COLO829 (cell line): ENCODE results near the gene SEMA5B.

ENCODE experiments used
- DNase-seq: peaks from one replicate; pipeline ENCODE4 v3.0.0; 2012; ENCODE audit warnings: low spot score

Gene SEMA5B

DNA sequence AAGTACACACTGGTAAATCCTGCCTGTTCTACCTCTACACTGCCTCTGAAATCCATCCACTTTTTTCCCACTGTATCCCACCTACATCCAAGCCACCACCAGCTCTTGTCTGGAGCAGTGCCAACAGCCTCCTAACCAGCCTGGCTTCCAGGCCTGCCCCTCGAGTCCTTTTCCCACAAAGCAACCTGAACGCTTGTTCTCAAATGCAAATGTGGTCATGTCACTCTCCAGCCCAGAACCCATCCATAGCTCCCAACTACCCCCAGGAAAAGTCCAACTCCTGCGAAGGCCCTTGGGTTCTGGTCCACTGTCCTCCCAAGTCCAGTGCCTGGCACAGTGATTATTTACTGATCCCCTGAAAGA is 83.8 kb downstream of the SEMA5B start:
- no peak for DNase-seq

DNA sequence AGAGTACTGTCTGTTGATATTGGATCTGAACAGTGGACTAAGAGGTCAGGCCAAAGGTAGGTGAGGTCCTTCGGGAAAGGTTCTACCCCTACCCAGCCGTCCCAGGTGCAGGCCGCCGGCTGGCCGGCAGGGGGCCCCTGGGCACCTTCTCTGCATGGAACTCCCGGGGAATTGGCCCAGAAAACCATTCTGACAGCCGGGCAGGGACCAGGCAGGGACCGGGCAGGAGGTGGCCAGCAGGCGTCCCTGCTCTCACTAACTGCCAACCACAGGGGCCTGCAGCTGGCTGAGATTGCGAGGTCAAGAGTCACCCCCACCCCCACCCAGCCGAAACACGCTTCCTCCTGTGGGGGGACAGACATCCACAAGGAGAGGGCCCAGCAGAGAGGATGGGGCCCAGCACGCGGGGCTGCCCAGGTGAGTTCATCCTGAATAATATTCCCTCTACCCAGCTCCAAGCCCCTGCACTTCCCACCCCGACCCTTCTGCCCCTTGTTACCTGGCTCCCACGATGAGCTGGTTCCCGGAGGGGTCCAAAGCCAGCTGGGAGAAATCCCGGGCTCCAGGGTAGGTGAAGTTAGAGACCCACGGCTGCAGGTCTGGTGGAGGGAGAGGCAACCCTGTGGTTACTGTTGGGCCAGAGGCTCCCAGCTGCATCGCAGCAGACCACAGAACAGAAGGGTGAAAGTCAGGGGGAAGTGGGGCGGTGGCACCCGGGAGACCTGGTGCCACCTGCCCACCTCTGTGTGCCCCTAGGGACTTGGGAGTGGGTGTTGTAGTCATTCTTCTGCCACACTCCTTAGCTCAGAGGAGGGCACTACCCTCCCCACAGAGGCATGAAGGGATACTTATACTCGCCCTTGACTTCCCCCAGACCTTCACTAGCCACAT is 84.4 kb downstream of the SEMA5B start:
- DNase-seq = peak; percentile 86

DNA sequence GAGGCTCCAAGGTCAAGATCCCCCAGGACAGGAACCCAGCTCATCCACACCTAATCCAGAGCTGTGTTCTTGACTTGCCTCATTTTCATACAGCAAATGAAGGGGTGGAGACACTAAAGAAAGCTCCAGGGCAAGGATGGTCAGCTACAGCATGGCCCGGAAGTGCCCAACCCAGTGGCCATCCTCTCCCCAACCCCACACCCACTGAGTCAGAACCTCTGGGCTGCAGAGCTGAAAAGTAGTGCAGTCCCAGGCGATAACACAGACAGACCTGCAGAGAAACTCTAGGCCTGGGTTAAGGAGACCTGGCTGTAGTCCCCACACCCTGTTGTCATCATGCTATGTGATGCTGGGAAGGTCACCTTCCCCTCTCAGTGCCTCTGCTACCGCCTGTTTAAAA is 85.3 kb downstream of the SEMA5B start:
- DNase-seq = no peak

DNA sequence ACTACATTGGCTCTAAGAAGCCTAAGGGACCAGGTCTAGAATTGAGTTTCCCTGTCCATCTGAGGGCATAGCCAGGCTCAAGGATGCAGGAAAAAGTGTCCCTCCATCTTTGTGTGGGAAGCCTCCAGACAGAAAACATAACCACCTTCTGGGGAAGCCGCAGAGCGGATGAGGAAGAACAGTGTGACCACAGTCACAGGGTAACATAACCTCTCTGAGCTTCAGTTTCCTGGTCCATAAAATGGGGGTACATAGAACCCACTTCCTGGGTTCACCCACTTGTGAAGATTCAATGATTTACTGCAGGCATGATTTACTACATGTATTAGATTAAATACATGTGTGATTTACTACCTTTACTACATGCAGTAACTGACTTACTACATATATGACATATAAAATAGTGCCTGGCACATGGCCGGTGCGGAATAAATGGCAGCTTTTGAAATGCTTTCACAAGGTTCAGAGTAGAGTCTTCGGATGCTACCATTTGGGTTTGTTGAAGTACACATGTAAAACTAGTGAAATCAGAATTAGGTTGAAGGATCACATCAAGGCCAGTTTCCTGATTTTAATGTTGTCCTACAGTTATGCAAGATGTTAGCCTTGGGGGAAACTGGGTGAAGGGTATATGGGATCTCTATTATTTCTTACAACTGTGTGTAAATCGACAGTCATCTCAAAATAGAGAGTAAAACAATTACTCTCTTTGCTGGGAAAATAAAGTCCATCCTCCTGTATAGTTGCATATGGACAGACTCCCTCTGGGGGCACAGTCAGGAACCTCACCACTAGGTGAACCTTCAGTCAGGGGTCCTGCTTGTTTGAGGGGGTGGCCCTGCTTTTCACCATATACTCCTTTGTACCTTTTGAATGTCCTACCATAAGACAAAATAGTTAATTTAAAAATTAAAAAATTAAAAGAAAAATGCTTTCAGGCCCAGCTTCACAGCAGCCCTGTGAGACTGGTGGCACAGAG is 86.0 kb downstream of the SEMA5B start:
- peak; percentile 48 for DNase-seq

DNA sequence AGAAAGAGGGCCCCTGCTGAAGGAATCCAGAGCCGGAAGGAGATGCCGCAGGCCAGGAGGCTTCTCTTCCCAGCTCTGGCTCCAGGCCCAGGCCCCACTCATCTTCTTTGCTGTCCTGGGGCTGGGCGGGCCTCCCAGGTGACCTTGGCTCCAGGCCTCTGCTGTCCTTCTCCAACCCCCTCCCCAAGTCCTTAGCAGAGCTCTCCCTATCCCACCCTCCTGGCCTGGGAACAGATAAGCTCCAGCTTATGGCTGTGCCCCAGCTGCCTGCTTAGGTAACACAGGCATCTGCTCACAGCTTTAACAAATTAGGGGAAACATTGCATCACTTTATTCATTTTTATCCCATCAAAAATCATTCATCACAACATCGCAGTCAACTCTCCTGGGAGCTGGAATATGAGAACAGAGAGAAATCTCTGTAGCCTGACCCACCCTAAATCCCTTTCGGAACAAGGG is 86.9 kb downstream of the SEMA5B start:
- no peak for DNase-seq

DNA sequence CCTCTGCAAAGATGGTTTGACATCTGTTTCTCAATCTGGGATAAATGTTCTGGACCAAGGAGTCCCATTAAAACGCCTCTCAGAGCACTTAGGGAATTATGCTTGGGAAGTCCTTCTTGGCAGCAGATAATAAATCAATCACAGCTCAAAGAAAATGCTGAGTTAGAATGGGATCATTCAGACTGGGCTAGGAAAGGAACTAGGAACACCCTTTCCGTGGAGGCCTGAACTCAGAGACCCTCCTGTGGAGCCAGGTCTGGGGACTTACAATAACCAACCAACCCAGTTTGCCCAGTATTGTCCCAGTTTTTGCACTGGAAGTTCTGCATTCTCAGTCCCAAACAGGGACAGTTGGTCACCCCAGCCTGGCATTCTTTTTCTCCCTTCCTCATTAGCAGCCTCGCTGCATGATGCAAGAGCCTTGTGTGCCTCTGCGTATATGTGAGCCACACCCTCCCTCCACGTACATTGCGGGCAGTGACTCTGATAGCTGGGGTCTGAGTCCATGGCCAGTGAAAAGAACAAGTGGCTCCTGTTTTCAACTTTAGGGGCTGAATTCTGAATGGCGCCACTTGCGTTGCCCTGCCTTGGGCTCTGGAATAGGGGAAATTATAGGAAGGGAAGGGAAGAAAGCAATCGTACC is 88.7 kb downstream of the SEMA5B start:
- DNase-seq = no peak

DNA sequence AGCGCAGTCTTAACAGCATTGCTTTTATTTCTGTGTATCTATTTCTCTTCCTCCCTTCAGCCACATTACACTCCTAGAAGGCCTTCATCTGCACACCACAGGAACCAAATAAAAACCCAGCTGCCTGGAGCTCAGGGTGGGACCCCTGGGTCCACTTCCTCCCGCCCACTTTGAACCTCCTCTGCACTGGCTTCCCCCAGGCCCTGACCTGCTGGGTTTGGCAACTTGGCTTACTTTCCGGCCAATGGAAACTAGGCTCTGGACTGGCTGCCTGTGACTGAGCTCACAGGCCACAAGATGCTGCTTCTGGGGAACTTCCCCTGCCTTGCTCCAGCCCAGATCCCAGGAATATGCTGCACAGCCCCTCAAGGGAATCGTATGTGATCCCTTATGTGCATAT is 89.8 kb downstream of the SEMA5B start:
- DNase-seq = no peak

DNA sequence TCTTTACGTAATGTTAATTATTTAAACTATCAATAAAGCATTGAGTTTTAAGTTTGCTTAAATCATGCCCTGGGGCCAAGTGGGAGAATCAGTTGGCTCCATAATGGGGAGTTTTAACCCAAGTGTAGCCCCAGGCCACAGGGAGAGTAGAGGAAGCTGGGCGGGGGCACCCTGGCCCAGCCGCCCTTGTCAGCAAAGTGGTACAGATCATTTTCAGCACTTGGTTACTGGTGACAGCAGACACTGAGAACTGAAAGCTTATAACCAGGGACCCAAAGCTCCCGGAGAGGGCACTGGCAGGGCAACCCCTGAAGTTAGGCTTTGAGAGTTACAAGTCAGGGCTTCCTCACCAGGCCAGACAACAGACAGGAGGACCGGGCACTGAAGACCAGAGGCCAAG is 90.6 kb downstream of the SEMA5B start:
- DNase-seq = no peak

DNA sequence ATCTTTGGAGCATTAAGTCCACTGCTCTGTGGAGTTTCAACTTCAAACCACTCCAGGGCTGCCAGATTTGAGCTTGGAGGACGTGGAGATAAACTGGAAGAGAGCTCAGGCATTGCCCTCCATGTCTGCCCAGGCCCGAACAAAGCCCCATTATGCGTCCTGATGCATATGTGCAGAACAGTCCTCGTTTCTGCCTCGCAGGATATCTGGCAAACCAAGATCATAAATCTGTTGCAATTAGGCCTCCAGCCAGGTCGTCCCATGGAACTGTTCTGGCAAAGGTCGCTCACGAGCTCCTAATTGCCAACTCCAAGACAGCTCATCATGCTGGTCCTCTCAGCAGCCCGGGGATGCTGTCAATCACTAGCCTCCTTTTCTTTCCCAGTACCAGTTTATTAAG is 91.2 kb downstream of the SEMA5B start:
- DNase-seq = peak; percentile 90

DNA sequence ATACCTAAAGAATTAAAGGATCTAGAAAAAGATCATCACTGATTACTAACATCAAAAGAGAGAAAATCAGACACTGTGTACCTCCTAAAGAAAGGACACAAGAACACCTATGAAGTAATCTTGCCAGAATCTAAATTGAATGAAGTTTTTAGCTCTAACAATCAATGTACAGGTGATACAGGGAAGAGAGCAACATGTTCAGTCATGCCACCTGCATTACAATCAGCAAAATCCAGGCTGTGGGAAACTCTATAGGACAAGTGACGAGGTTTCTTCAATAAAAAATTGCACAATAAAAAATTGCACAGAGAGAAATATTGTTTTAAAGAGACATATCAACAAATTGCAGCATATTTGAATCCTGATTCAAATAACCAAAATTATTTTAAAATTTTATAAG is 93.3 kb downstream of the SEMA5B start:
- DNase-seq = no peak

DNA sequence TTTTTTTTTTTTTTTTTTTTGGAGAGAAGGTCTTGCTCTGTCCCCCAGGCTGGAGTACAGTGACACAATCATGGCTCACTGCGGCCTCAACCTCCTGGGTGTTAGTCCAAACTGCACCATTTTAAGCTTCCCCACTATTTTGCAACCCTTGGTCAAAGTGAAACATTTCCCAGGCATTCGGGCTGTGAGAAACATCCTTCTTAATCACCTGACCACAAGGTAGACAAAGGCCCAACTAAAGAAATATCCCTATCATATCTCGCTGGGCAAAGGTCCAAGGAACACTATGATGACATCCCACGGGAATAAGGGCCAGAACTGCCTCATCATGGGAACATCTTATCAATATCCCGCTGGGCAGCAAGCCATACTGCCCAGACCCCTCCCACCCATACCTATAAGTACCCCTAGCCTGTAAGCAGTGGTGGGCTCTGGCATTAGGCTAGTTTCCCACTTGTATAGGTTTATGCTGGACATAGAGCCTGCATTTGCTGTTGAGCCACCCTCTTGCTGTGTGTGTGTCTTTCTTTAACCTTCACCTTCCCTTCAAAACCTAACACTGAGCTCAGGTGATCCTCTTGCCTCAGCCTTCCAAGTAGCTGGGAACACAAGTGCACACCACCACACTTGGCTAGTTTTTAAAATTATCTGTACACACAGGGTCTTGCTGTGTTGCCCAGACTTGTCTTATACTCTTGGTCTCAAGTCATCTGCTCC is 95.2 kb downstream of the SEMA5B start:
- DNase-seq = no peak

DNA sequence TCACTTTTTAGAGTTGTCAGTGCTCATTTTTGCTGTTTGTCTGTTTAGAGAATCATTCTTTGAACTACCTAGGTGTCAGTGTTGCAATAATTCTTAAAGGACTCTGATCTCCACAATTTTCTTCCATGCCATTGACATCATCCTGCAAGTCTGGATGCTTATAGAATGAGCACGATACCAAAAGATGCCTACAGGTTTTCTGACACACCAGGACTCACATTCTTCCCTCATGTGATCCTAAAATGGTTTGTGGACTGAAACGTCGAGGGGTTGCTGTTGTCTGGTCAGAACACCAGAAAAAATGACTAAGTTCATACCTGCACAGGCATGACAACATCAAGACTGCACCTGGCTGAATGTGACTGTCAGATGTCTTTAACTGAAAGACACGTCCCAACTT is 95.9 kb downstream of the SEMA5B start:
- no peak for DNase-seq

DNA sequence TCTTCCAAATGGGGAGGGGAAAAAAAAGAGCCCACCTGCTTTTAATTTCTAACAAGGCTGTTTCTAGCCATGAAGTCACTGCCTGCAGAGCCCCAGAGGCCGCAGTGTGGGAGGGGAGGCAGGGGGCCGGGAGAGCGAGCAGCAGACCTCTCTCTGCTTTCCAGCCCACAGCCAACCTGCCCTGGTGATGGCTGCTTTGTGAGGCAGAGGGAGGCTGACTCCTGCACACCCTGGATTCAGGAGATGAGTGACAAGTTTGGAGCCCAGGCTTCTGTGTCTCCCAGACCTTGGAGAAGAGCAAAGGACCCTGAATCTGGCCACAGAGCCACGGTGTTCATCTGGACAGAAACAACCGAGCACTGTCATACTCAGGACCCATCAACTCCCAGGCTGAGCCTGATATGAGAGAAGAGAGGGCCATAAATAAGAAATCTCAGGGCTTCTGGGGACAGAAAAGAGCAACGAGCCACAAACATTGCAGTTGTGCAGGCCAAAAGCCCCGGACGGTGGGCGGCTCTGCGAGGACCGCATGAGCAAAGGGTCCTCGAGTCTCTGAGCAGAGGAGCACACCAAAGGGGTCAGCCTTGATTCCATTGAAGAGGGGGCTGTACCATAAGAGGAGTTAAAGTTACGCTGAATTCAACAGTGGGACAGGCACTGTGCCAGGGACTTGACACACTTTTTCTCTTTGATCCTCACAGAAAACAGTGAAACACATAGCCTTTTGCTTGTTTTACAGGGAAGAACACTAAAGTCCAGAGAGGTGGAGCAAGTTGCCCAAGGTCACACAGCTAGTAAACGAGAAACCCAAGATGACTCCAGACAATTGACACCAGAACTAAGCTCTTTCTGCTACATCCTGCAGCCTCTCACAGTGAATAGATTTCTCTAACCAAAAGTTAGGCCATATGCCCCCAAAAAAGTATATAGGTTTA is 97.2 kb downstream of the SEMA5B start:
- DNase-seq = no peak

DNA sequence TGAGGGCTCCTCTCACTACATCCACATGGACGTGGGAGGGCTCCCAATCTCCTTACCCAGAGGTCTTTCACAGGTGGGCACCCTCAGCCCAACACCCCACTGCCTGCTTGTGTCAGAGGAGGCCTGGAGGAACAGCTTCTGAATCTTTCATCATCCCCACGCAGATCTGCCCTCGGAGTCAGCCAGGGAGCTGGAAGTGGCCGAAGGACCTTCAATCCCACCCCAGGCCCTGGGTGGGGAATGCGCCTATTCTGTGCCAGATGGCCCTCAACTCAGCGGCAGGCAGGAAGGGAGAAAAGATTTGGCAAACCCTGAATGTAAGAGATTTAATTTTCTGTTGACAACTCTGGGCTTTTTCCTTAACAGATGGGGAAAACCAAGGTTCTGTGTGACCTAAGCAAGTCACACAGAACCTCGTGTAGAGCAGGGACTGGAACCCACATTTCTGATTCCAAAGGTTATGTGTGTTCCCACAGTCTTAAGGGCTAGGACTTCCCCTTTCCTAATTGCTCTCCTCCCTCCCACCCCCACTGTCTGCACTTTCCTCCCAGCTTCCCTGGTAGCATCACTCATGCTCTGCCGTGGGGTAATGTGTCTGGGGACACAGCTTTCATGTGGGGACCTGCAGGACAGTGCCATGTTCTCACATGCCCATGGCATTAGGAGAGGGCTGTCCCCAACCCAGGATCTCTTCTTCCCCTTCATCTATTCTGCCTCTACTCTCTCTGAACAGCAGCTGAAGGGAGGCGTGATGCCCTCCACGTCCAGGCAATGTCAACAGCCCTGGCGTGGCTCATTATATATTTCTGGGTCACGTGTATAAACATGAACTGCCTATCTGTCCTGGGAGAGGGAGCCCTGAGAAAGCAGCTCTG is 98.1 kb downstream of the SEMA5B start:
- no peak for DNase-seq

DNA sequence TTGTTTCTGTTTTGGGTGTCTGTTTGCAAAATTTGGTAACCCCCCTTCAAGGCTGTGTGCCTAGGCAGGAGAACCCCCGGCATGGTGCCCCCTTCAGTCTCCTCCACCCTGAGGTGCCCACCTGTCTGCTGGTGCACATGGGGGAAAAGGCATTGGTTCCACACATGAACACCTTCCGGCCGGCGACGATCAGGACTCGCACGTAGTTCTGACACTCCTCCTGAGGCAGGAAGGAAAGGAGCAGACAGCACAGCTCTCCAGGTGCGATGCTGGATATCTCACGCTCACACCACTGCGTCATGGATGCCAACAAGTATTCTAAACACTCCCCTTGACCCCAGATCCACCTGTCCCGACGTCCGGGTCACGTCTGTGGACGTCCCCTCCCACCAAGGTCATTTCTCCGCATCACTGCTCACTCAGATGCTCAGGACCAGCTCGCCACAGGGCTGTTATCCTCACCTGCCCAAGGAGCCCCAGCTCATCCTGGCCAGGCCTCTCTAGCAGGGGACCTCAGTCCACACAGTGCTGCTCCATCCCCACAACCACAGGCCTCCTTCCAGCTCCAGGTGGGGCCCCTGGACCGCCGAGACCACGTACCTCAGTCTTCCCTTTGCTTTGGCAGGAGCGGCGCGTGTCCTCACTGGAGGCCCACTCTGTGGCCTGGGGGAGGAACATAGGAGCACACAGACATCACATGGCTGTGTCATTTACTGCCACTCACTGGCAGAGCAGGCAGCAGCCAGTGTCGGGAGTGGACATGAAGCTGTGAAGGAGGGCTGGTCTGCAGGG is 99.0 kb downstream of the SEMA5B start:
- DNase-seq = no peak

DNA sequence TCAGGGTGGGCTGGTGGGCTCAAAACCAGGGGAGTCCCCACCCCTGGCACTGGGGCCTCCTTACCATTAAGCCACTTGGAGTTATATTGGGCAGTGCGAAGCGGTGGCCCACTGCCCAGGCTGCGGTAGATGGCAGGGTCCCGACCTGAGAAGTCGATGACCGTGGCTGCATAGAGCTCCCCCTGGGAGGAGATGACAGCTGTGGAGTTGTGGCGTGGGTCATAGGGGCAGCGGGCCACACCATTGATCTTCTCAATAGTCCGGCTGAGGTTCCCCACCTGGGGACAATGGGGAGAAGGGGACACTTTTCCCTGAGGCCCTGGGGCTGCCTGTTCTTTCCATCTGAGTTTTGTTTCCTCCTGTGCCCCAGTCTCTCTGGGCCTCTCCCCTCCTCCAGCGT is 99.8 kb downstream of the SEMA5B start:
- DNase-seq = no peak

DNA sequence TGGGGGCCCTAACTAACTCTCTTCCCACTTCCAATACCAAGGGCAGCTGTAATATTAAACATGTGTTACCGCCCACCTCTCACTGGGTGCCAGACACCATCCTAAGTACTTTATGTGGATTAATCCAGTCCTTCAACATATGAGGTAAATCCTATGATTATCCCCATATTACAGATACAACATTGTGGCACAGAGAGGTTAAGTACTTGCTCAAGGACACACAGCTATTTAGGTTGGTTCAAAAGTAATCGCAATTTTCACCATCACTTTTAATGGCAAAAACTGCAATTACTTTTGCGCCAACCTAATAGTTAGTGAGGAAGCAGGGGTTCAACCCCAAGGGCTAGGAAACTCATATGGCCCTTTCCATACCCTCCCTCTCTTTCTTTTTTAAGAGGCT is 100.8 kb downstream of the SEMA5B start:
- no peak for DNase-seq

DNA sequence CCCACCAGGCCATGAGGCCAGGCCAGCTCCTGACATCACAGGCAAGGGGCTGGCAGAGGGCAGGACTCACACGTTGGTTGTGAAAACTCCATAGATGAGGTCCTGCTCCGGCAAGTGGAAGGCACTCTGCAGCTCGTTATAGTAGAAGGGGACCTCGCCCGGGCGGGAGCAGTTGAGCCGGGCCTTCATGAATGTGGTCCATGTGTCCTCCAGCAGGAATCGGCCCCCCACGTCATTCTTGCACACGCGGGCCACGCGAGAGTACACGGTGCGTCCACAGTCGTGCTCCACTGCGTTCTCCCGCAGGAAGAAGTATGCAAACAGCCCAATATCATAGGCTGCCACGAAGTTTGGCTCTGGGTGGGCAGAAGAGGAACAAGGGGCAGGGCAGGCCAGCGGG is 101.2 kb downstream of the SEMA5B start:
- DNase-seq = no peak

DNA sequence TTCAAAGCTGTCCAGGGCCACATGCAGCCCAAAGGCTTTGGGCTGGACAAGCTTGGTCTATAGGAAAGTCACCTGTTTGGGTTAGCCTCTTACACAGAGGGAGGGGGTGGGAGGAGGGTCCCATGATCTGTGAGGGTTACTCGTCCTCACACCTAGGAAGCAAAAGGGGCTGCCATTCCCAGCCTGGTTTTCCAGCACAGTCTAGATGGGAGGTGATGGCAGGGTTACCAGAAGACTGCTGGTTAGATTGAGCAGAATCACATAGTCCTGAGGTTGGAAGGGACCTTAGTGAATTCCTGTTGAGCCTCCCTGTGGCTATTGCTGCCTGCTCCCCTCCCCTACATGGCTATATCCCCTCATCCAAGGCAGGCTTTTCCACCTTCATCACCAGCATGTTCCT is 101.8 kb downstream of the SEMA5B start:
- no peak for DNase-seq
